IPS-NIHi11 (cell line): ENCODE results near the gene LYPD8.
"Not testable (repeated sequence)": the region's sequence is repeated elsewhere in the genome, so short reads cannot be mapped to it uniquely, and the experiment has no call there.

Experiments used
- DNase-seq: peaks from one replicate; pipeline ENCODE4 v3.0.0; 2012; ENCODE audit warnings: mixed read lengths, low spot score

LYPD8 gene, protein sequence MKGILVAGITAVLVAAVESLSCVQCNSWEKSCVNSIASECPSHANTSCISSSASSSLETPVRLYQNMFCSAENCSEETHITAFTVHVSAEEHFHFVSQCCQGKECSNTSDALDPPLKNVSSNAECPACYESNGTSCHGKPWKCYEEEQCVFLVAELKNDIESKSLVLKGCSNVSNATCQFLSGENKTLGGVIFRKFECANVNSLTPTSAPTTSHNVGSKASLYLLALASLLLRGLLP

GRCh38 chr1:248755517-248755916 lies at the start of gene LYPD8:
TSS of gene LYPD8 (minus strand) at chr1:248755759. CDS start at chr1:248751081, 4,678 bp downstream.
- DNase-seq: no peak

GRCh38 chr1:248804771-248805681 lies 49.5 kb upstream of the LYPD8 start:
- no peak for DNase-seq

GRCh38 chr1:248803501-248803900 lies 47.9 kb upstream of the LYPD8 start:
- not testable (repeated sequence) for DNase-seq

DNA sequence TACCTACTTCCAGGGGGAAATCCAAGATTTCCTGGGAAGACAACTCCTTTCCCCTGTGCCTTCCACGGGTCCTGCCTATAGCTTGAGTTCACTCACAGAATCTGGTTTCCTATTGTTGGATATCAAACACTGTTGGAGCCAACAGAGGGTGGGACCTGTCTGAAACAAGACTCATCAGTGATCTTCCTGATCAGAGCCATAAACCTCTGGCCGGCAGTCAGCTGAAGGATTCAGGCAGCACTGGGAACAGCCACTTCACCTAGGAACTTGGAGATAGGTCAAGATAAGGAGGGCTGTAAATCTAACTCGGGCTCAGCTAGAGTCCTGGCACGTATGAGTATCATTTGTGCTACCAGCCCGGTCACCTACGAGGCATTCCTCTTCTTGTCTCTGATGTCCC lies 46.9 kb upstream of the LYPD8 start:
- DNase-seq: no peak

GRCh38 chr1:248800459-248800858 lies 44.9 kb upstream of the LYPD8 start:
- DNase-seq: no peak

- no peak for DNase-seq
Measured at GRCh38 chr1:248798791-248799190, 43.2 kb upstream of the LYPD8 start.

DNA sequence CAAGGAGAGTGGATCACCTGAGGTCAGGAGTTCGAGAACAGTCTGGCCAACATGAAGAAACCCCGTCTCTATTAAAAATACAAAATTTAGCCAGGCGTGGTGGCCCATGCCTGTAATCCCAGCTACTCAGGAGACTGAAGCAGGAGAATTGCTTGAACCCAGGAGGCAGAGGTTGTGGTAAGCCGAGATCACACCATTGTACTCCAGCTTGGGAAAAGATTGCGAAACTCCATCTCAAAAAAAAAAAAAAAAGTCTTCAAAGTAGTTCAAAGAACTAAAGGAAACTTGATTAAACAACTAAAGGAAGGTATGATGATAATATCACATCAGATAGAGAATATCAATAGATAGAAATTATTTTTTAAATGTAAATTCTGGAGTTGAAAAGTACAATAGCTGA lies 39.1 kb upstream of the LYPD8 start:
- not testable (repeated sequence) for DNase-seq

GRCh38 chr1:248793592-248793991 lies 38.0 kb upstream of the LYPD8 start:
- no peak for DNase-seq

DNA sequence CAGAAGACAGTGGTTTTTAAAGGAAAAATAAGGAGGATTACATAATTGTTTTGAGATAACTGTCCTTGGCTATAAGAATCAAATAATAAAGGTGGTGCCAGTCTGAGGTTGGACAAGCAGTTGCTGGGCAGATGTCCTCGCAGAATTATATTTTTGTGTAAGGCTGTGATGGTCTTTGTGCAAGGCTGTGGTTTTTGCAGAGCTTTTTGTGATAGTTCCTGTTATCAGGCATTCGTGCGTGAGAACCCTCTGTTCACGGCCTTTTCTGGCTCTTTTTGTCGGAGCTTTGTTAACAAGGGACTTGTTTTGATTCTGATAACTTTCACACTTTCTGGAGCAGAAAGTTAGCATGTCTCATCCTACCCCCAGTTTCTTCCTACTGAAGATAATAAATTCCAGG lies 36.8 kb upstream of the LYPD8 start:
- DNase-seq: no peak

- no peak for DNase-seq
Measured at GRCh38 chr1:248791010-248791409, 35.5 kb upstream of the LYPD8 start.

DNA sequence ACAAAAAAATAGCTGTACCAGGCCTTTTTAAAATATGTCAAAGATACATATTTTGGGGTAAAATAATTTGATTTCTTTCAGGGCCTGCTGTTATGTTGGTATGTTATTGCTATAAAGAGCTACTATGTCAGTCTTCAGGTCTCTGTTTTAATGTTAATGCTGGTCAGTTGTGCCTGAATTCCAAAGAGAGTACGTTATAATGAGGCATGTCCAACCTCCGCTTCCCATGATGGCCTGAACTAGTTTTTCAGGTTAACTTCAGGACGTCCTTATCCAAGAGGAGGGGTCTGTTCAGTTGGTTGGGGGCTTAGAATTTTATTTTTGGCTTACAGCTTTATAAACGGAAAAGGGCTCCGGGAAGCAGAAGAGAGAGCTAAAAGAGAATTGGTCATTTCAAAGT lies 34.9 kb upstream of the LYPD8 start:
- no peak for DNase-seq

GRCh38 chr1:248789337-248789736 lies 33.8 kb upstream of the LYPD8 start:
- DNase-seq: not testable (repeated sequence)

- no peak for DNase-seq
Measured at GRCh38 chr1:248788327-248788726, 32.8 kb upstream of the LYPD8 start.

DNA sequence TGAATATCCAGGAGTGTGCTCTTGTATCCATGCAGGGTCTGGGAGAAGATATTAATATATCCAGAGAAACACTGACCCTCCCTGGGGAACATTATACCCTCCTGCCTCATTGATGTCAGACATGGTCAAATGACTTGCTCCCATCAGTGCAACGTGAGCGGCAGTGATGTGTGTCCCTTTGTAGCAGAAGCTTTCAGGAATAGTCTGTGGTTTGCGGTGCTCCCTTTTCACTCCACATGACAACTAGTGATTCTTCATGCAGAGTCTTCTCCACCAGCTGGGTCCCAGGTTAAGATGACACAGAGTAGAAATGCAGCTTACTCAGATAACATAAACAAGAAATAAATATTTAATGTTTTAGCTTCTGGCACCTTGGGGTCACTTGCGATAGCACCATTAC lies 31.9 kb upstream of the LYPD8 start:
- no peak for DNase-seq

DNA sequence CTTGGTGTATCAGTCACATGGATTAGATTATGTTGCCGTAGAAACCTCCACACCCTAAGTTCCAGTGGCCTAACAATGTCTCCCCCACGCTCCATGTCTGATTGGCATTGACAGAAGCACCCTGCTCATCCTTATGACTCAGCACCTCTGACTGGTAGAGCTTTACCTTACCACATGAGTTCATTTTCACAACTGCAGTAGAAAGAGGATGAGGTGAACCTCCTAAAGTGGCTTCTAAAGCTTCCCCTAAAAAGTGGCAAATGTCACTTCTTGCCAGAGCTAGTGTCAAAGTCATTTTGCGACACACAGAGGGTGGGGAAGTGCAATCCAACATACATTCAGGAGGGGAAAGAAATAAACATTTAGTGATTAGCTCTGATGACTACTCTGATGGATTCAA lies 30.6 kb upstream of the LYPD8 start:
- DNase-seq: no peak

- no peak for DNase-seq
Measured at GRCh38 chr1:248783367-248783766, 27.8 kb upstream of the LYPD8 start.

- no peak for DNase-seq
Measured at GRCh38 chr1:248782416-248783141, 27.0 kb upstream of the LYPD8 start.

DNA sequence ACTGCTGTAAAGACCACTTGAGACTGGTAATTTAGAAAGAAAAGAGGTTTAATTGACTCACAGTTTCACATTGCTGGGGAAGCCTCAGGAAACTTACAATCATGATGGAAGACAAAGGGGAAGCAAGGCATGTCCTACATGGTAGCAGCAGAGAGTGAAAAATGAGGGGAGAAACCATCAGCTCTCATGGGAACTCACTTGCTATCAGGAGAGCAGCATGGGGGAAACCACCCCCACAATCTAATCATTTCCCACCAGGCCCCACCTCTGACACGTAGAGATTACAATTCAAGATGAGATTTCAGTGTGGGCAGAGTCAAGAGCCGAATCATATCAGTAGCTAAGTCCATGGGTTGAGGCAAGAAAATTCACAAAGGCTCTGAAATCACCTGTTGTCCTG lies 23.8 kb upstream of the LYPD8 start:
- no peak for DNase-seq

DNA sequence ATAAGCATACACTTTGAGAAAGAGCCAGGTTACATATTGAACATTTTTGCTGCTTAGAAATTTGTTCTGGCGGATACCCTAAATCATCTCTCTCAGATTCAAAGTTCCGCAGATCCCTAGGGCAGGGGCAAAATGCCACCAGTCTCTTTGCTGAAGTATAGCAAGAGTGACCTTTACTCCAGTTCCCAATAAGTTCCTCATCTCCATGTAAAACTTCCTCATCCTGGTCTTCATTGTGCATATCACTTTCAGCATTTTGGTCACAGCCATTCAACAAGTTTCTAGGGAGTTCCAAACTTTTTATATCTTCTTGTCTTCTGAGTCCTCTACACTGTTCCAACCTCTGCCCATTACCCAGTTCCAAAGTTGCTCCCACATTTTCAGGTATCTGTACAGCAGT lies 23.3 kb upstream of the LYPD8 start:
- DNase-seq: no peak

DNA sequence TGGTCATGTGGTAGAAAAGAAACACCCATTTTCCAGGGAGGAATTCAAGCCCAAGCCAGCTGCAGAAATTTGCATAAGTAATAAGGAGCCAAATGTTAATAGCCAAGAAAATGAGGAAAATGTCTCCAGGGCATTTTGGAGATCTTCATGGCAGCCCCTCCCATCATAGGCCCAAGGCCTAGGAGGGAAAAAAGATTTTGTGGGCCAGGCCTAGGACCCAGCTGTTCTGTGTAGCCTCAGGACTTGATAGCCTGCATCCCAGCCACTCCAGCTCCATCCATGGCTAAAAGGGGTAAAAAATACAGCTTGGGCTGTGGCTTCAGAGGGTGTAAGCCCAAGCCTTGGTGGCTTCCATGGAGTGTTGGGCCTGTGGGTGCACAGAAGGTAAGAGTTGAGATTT lies 21.4 kb upstream of the LYPD8 start:
- DNase-seq: no peak

- DNase-seq: no peak
Measured at GRCh38 chr1:248775441-248775840, 19.9 kb upstream of the LYPD8 start.

DNA sequence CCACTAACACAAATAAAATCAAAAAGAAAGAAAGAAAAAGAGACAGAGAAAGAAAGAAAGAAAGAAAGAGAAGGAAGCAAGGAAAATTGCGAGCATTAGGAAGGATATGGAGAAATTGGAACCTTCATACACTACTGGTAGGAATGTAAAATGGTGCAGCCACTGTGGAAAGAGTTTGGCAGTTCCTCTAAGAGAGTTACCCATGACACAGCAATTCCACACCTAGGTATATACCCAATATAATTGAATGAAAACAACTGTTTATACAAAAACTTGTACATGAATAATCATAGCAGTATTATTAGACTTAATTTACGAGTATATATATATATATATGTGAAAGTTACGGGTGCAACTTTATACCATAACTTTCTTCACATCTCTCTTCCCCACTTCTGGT lies 4.1 kb upstream of the LYPD8 start:
- DNase-seq: no peak

- no peak for DNase-seq
Measured at GRCh38 chr1:248758352-248758751, 2.8 kb upstream of the LYPD8 start.
